Coronary artery (tissue), 2 donors: ENCODE data around the gene MICA.

Experiments
- DNase-seq: peaks from one replicate; pipeline ENCODE4 v3.0.0-alpha.2; 2017; ENCODE audit warnings: low spot score
- H3K27ac ChIP-seq, 2 donors: fragments of 200-600 bp; sonication (generic); one replicate each; pipeline ENCODE4 v1.5.1; 2016 to 2019
- H3K4me3 ChIP-seq: fragments of 200-600 bp; sonication (generic); 2 replicates; pipeline ENCODE4 v1.5.1; 2016; ENCODE audit warnings: mild to moderate bottlenecking, moderate library complexity
- CTCF ChIP-seq: fragments of 200-600 bp; sonication (generic); IDR thresholded peaks from one replicate; pipeline ENCODE4 v1.5.1; 2019; ENCODE audit warnings: antibody characterized with exemption

Gene MICA

DNA sequence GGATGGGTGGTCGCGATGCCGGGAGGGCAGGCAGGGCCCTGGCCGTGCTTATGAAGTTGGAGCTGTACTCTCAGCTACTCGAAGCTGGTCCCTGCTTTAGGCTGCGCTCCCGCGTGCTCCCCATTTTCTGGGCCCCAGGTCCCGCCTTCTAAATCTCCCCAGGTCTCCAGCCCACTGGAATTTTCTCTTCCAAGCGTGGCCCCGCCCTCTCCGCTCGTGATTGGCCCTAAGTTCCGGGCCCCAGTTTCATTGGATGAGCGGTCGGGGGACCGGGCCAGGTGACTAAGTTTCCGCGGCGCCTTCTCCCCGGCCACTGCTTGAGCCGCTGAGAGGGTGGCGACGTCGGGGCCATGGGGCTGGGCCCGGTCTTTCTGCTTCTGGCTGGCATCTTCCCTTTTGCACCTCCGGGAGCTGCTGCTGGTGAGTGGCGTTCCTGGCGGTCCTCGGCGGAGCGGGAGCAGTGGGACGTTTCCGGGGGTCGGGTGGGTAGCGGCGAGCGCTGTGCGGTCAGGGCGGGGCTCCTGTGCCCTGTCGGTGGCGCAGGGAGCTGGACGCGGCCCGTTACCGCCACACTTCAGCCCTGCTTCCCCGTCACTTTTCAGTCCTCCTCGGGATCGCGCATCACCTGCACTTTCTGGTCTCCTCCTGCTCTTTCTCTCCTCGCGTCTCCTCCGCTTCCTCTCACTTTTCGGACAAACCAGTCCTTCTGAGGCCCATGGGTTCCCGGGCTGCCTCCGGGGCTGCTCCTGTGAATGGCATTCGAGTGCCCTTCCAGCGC, at the start of gene MICA:
MICA (plus strand) TSS at position 313 of the 778 bp plus-strand sequence; CDS start at position 351, 38 bp downstream.
- peak; percentile 95 for DNase-seq
- H3K4me3 ChIP-seq = peak within 1 kb of the TSS; percentile 94
- peak within 1 kb of the TSS; percentile 99 for H3K27ac ChIP-seq
- TF ChIP-seq CTCF = no peak

DNA sequence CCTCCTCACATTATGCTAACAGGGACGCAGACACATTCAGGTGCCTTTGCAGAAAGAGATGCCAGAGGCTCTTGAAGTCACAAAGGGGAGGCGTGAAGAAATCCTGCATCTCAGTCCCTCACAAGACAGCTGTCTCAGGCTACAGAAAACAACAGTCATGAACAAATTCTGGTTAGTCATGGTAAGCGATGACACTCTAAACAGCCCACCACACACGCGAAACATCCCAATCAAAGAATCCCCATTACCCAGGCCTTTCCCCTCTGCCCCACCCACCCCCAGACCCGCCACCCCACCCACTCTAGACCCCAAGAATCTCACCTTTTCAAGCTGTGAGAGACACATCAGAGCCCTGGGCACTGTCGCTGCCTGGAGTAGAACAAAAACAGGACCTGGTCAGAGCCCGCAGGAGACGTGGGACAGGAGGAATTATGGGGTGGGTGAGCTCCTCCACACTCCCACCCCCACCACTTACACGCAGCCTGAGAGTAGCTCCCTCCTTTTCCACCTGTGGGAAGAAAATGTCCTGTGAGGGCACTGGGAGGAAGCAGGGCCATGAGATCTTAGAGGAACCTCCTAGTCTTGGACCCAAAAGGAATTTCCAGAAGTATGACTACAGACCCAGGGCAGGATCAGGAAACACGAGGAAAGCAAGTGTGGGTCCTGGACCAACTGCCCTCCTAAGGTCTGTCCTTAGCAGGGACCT, 49.1 kb upstream of the MICA start:
- Histone ChIP-seq H3K4me3 (peak overlapping the region; percentile 83), H3K27ac (no peak overlapping the region)
- no peak for DNase-seq
- TF ChIP-seq CTCF = no peak

DNA sequence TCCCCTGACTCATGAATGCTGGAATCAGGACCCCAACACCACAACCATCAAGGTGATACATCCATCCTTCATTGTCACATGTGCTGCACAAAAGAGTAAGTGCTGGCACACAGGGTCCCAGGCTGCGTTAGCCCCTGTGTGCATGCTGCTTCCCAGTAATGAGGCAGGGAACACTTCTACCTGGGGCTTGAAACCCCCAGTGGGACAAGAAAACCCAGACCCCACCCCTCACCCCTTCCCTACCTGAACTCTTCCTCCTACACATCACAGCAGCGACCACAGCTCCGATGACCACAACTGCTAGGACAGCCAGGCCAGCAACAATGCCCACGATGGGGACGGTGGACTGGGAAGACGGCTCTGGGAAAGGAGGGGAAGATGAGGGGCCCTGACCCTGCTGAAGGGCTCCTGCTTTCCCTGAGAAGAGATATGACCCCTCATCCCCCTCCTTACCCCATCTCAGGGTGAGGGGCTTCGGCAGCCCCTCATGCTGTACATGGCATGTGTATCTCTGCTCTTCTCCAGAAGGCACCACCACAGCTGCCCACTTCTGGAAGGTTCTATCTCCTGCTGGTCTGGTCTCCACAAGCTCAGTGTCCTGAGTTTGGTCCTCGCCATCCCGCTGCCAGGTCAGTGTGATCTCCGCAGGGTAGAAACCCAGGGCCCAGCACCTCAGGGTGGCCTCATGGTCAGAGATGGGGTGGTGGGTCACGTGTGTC, 48.4 kb upstream of the MICA start:
- no peak for TF ChIP-seq CTCF
- Histone ChIP-seq H3K4me3 (peak overlapping the region; percentile 83), H3K27ac (no peak overlapping the region)
- no peak for DNase-seq

- H3K27ac ChIP-seq = no peak overlapping the region
Observed at GRCh38 chr6:31355583-31355948, 47.8 kb upstream of the MICA start.

DNA sequence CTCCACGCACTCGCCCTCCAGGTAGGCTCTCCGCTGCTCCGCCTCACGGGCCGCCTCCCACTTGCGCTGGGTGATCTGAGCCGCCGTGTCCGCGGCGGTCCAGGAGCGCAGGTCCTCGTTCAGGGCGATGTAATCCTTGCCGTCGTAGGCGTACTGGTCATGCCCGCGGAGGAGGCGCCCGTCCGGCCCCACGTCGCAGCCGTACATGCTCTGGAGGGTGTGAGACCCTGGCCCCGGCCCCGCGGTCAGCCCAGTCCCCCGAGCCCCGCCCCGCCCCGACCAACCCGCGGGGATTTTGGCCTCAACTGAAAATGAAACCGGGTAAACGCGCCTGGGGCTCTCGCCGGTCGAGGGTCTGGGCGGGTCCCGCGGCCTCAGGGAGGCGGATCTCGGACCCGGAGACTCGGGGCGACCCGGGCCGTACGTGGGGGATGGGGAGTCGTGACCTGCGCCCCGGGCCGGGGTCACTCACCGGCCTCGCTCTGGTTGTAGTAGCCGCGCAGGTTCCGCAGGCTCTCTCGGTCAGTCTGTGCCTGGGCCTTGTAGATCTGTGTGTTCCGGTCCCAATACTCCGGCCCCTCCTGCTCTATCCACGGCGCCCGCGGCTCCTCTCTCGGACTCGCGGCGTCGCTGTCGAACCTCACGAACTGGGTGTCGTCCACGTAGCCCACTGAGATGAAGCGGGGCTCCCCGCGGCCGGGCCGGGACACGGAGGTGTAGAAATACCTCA, 47.0 kb upstream of the MICA start:
- Histone ChIP-seq H3K4me3 (peak overlapping the region; percentile 83), H3K27ac (peak overlapping the region; percentile 60 to 91)
- no peak for TF ChIP-seq CTCF
- DNase-seq = no peak

More at GRCh38 chr6:31355583-31355948, 47.8 kb upstream of the MICA start:
- peak overlapping the region; percentile 83 for H3K4me3 ChIP-seq
- no peak for TF ChIP-seq CTCF
- no peak for DNase-seq

- Histone ChIP-seq H3K4me3 (peak within 1 kb of the TSS; percentile 83), H3K27ac (peak within 1 kb of the TSS; percentile 60 to 91)
- peak; percentile 92 for DNase-seq
- no peak for TF ChIP-seq CTCF
Observed at GRCh38 chr6:31356946-31357466, 46.4 kb upstream of the MICA start, which contains the start of gene HLA-B. HLA-B (minus strand) TSS chr6:31357179; CDS start chr6:31357158, 21 bp downstream.
